Measurements from ENCODE around the gene C4BPA.

The C4BPA gene

DNA sequence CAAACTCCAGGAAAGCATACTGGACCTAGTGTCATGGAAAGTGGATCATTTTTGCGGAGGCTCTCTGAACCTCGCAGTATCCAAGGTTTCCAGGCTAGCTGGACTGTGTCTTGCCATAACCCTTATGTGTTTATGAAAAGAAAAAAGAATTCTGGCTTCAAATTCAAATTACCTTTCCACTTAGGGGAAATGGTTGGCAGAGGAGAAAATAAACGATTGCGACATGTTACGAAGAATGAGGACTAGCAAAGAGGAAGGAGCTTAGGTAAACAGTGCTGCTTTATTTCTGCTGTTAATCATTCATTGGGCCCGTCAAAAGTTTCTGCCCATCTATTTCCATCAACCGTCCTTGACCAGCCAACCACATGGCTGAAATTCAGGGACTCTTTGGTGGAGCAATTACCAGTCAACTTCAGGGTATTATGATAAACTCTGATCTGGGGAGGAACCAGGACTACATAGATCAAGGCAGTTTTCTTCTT lies at the start of gene C4BPA:
Gene C4BPA (plus strand): TSS at position 342 of the 482 bp plus-strand sequence. CDS start 8,793 bp downstream, outside the sequence.
- no peak for DNase-seq (ENCODE audit: low read depth)

DNA sequence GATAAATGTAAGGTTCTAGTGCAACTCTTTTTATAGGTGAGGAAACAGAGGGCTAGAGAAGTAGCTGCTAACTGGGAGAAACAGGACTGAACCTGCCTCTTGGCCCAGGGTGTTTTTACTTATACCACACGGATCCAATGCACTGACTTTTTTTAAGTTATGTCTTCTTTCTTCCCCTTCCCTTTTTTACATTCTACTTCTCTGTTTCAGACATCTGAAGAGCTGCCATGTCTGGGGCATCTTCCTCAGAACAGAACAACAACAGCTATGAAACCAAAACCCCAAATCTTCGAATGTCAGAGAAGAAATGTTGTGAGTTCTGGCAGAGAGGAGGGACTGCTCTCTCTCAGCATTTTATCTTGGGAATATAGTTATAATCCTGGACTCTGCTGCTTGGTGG lies 49.5 kb upstream of the C4BPA start:
- no peak for DNase-seq (ENCODE audit: low read depth)

DNA sequence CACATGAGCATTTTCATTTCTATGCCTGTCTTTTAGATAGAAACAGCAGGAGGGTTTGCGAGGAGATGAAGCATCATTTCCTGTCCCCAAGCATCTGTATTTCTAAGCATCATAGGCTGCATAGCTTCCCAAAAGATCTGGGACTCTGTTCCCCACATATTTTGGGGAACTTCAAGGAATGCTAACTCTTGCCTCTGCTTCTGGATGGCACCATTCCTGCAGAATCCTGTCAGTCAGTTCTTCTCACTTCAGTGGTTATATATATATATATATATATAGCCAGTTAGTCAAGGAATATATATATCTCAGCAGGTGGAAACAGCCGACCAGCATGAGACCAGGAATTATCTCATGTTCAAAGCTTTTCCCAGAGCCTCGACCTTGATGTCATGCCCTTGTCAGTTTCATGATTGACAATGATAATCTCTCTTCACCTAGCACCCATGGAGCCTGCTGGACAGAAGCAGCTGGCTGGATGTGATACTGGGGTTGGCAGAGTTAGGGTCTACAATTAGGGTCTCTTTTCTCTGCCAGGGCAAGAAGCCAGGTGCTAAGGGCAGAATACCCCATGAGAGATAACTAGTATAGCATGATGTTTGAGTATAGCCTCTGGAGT lies 48.5 kb upstream of the C4BPA start:
- DNase-seq (ENCODE audit: low read depth): no peak

DNA sequence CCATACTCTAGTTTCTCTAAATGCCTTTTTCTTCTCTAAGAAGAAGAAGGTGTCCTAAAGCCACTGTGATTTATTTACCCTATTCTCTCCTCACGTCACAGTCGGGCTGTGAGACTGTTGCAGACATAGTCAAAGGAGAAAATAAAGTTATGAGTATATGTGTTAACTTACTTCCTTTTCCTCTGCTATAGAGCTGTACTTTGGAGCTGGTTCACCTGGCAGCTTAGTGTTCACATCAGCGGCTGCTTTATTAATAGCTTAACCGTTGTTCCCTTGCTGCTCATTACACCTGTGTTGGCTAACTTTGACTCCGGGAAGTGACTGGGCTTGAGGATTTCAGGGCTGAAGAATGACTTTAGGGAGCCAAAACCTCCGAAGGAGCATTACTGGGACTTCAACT lies 47.4 kb upstream of the C4BPA start:
- no peak for DNase-seq (ENCODE audit: low read depth)

DNA sequence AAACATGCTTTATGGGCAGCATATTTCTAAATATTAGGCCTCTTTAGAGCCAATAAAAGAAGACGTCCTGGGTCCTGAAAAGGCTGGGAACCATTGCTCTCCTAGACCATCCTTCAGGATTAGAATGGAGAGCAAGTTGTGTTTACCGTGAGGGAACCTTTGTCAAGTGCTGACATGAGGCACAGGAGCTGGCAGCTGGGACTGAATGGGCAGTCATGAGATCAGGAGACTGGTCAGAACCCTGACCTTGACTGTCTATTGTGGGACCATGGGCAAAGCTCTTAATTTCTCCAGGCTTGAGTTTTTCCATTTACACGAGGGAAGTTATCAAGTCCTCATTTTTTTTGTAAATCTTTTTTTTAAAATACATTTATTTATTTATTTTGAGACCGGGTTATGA lies 45.8 kb upstream of the C4BPA start:
- DNase-seq (ENCODE audit: low read depth): no peak

DNA sequence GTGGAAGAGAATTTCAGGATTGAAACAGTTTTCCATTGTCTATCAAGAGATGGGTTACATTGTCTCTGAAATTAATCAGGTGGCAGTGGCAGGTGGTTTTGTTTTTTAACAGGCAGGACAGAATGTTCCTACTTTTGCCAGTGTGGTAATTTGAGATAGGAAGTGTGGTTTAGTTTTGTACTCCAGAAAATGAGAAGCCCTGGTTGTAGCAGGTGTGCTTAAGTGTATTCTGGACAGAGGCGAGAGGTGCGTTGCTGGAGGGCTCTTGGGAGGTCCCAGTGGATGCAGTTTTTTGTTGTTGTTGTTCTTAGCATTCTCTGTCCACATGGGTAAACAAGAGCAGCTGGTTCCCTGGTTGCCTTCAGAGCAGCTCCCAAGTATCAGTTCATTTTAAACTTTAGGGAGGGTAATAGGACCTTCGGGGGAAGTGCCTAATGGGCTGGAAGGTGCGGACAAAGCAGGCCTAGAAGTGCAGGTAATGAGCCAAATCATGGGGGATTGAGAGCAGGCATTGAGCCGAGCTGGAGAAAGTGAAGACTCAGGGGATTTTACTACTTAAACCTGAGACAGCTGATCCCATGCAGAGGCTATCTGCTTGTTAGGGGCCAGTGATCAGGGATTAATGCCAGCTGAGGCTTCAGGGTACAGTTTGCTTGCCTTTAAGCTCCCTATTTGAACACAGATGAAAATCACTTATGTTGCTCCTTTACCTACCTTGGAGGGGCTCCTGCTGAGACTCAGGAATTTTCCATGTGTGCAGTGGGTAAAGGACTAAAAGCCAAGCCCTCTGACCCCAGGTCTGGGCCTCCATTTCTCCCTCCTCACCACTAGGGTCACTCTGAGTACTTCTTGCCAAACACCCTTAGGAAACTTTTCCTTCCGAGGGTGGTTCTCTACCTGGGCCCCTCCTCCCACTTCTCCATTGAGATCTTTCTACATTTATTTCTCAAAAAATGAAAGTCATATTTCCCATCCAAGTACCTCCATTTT lies 44.9 kb upstream of the C4BPA start:
- DNase-seq (ENCODE audit: low read depth): no peak

DNA sequence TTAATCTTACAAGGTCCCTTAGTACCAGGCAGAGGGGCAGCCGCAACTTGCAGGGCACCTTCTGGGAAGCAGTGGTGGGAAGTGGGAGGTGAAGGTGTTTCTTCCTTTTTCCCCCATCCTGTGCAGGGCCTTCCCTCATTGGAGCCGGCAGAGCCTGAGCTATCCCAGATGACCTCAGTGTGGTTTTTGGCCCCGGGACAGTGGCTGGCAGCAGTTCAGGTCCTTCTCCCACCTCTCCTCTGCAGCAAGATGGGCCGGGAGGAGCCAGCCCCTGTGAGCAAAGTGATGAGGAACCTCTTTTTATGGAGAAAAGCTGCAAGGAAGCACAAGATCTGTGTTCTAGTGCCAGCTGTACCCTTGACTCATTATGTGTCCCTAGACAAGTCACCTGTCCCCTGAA lies 44.2 kb upstream of the C4BPA start:
- no peak for DNase-seq (ENCODE audit: low read depth)

DNA sequence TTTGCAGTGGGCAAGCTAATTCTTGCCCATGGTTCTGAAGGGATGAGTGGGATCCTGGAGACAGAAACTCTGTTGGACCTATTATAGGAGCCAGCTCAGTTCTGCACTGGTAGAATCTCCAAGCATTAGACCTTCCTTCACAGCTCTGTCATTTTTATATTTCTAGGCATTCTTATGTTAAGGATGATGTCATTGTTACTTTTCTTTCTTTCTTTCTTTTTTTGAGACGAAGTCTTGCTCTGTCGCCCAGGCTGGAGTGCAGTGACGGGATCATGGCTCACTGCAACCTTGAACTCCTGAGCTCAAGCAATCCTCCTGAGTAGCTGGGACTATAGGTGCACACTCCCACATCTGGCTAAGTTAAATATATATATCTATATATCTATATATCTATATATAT lies 43.4 kb upstream of the C4BPA start:
- no peak for DNase-seq (ENCODE audit: low read depth)

DNA sequence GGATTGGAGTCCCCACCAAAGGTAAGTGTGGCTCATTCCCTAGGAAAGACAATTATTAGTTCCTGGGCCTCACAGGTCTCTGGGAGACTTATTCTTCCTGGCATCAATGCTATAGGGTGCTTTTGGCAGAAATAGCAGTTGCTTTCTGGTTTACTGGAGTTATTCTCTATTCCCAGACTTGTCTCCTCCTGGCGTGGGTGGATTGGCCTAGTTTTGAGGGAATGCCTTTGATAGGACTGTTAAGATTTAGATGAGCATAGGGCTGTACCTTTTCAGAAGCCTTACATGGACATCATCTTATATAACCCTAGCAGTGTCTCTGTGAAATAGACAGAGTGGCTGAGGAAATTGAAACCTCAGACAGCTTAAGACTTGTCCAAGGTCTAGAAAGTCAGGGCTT lies 42.0 kb upstream of the C4BPA start:
- DNase-seq (ENCODE audit: low read depth): no peak

DNA sequence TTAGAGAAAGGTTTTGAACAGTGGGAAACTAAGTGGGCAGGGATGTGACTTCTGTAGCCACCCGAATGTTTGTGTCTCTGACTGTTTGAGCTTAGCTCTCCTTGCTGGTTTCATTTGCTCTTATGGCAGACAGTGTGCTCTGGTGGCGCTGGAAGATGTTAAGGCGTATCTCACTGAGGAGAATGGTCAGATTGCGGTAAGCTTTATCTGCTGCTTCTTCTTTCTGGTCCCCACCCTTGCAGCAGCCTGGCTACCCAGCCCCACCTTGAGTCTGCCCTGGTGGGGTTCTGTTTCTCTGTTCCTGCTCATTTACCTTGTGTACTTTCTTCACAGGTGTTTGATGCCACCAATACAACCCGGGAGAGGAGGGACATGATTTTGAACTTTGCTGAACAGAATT lies 41.0 kb upstream of the C4BPA start:
- no peak for DNase-seq (ENCODE audit: low read depth)

DNA sequence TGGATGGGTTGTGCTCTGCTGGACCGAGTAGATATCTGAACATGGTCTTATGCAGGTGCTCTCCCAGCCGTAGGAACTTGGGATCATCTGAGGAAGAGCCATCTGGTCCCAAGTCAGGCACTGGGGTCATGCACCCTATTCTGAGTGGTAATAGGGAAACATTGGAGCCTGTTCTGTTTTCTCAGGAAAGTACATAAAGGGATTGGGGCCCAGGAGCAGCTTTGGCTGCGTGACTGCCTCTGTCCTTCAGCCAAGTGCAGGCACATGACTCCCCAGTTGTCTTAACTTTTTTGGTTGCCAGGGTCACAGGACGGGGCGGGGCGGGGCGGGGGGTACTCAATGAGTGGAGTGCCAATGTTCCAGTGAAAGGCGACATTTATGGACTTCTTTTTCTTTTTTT lies 39.5 kb upstream of the C4BPA start:
- no peak for DNase-seq (ENCODE audit: low read depth)

DNA sequence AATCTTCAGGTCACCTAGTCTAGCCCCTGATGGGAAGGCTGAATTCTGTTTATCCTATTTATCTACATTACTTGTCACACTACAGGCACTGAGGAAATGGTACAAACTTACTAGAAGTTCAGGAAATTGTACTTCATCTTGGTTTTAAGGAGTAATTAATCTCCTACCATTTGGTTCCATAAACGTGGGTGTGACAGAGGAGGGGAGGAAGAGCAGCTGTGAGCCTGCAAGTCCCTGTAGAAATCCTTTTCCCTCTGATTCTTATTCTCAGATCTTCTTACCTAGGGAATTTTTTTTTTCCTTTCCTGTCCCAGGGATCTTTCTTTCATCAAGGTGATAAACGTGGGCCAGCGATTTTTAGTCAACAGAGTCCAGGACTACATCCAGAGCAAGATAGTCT lies 36.8 kb upstream of the C4BPA start:
- no peak for DNase-seq (ENCODE audit: low read depth)

DNA sequence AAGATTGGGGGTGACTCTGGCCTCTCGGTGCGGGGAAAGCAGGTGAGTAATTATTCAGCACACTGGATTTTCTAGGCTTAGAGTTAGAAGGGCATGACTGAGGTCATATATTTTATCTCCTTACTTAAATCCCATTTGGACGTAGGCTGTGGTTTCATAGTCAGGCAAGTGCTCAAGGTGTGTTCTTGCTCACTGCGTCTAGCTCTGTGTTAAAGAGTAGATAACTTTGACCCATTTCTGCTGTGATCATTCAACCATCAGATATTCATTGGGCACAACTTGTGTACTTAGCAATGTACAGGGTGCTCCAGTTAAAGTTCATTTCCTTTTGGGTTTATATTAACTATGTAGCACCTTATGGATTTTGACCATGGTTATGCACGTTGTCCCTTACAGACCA lies 36.4 kb upstream of the C4BPA start:
- no peak for DNase-seq (ENCODE audit: low read depth)

DNA sequence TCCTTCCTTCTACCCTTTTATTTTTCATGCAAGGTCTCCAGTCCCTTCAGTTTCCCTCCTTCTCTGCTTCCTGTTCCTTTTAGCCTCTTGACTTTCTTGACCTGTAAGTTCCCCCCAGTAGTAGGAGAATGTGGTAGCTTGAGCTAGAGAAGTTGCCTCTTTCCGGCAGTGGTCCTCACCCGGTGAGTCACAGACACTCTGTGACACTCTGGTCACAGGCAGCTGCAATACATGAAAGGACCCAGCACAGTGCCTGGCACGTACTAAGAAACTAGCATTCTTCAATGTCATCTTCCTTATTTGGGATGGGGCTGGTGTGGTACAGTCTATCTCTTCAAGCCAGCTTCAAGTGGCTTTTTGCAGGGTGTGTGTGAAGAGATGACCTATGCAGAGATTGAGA lies 35.0 kb upstream of the C4BPA start:
- no peak for DNase-seq (ENCODE audit: low read depth)

DNA sequence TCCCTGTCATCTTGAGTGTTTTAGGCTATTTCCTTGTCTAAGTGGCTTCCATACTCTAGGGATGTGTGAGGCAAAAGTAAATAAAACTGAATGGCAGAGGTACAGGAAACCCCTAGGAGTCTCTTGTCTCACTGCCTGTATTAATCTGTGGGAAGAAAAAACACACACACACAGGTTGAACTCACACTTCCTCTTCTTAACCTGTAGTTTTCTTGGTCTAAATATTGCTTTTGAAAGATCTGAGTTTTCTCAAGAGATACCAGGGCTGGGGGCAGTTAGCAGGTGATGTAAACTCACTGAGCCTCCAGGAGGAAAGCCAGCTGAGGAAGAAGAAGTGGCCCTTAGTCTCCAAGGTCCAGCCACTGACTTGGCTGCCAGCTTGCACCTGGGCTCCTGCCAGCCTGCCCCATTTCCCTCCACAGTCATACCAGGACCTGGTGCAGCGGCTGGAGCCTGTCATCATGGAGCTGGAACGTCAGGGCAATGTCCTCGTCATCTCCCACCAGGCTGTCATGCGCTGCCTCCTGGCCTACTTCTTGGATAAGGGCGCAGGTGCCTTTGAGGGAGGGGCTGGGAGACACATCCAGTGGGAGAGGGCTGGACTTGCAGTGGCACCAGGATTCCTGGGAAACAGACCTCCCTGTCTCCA lies 34.1 kb upstream of the C4BPA start:
- DNase-seq (ENCODE audit: low read depth): no peak

DNA sequence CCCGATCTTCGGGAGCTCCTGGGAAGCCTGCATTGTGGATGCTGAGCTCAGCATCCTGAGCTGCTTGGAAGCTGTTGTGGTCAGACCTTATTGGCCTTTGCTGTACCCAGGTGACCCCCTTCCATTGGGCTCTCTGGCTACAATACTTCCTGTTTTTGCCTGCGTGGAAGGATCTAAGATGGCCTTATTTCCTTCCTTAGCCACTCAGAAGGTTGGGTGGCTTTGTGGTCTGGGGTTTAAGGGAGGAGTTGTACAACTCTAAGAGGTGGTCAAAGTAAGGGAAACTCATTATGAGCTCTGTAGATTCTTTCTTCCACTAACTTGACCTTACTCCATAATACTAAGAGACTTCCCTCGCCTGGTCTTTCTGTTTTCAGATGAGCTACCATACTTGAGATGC lies 33.2 kb upstream of the C4BPA start:
- DNase-seq (ENCODE audit: low read depth): no peak

DNA sequence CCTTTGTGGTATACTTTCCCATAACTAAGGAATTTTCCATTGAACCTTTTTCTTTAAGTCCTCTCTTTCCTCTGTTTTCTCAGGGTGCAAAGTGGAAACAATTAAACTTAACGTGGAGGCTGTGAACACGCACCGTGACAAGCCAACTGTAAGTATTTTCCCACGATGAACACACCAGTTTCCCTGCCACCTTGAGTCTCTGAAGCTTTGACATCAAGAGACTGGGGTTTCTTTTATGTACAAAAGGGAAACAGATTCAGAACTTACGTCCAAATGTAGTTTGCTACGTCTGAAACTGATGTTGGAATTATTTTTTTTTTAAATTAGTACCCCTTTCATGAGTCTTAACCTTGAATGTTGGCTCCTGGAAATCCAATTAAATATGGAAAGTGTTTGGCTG lies 32.6 kb upstream of the C4BPA start:
- DNase-seq (ENCODE audit: low read depth): no peak

DNA sequence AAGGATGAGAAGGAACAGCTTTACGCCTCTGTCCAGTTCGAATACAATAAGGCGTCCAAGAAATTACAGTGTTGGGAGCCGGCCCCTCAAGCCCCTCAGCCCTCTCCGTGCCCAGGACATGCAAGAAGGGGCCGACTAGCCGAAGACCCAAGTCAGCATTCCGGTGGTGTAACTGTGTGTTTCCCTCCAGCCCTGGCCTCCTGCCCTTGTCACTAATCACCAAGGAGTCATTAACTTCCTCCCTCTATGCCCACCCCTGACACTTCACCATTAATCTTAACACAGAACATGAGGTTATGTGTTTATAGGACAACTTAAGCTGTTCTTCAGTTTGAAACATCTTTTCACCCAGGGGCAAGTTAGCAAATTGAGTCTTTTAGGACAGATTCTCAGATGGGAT lies 31.8 kb upstream of the C4BPA start:
- DNase-seq (ENCODE audit: low read depth): no peak

DNA sequence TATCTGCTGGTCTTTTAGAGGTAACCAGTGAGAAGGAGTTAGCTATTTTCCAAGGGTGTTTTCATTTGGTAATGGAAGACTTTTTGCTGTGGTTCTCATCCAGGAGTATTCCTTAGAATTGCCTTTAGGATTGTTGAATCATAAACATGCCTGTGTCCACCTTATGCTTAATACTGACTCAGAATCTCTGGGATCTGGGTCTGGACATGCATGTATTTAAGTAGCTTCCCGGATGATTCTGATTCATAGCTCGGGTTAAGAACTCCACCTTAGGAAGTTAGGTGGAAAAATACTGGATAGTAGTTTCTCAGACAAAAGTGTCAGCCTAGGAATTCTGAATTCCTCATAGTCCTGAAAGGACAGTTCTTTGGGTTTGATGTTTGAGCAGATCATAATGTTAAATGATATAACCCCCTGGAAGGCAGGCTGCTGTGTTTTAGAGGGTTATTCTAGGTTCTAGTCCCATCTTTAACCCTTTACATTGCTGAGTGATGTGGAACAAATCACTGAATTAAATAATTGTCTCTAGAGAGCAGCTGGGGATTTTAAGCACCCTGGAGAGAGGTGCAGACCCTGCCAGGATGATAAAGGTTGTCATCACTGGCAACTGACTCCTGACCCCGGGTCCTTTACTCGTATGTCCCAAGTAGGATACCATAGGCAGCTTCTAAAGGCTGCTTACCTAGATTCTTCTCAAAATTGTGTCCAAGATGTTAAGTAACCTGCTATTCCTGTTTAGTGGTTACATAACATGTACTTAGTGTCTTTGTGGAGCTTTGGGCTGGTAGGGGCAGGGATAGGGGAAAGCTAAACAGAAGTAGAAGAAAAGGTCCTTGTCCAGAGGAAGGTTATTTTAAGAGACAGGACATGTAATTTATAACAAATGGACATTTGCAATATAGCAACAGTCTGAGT lies 29.9 kb upstream of the C4BPA start:
- no peak for DNase-seq (ENCODE audit: low read depth)

DNA sequence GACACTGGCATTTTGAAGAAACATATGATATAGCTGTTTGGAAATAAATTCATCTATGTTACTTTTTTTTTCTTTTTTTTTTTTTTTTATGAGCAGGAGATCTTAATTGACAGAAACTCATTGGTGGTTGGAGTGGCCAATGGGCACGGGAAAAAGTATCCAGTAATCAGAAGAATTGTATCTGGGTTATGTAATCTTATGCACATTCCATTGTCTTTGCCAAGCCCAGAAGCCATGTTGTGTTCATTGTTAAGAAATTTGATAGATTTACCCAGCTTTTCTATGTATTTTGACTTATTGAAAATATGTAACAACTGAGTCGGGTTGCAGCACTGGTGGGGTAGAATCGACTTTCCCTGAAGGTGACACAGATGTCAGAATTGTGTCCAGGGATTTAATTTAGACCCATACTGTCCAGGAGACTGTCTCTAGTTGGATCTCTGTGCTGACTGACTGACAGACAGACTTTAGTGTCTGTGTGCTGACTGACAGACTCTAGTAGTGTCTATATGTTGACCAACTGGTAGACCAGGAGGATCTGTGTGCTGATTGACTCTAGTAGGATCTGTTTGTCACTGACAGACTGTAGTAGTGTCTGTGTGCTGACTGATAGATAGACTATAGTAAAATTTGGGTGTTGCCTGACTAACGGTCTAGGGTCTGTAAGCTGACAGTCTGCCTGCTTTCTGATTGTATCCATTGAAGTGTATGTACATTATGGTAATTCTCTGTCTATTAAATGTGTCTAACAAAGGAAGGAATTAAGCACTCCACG lies 27.7 kb upstream of the C4BPA start:
- no peak for DNase-seq (ENCODE audit: low read depth)

DNA sequence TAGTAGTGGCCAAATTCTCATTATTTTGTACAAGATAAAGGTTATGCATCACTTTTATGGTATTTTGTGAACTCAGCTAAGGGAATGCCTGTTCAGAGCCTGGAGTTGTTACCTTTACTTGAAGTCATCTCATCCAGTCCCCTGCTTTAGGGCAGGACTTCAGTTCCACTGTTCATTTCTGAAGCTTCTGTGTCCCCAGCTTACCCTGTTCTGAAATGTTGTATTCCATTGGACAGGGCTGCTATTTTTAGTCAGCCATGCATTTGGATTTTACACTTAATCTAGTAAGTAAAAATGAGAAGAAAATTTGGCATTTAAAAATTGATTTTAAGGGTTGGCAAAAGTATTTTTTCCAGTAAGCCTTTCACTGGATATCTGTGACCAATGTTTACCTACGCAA lies 27.0 kb upstream of the C4BPA start:
- no peak for DNase-seq (ENCODE audit: low read depth)
